ENCODE data around the gene RPL36AL. TPM values are rescaled to one million over a fixed set of nuclear protein-coding genes. Genes with fewer than 3 reads are reported as not detected.

RPL36AL gene
- total and polyA plus RNA-seq, 4 donors = 77.6 to 249 (median 145) TPM

- Histone ChIP-seq H3K36me3 (ENCODE audit: control insufficient read depth, insufficient read depth, low read length) (peaks cover 9% of the 10 kb centered on the region), H3K9me3 (ENCODE audit: control insufficient read depth, insufficient read depth, low read length) (no peaks in the 10 kb centered on the region), H3K27ac (ENCODE audit: low read depth, low read length) (no peak overlapping the region), H3K4me3 (ENCODE audit: low read depth, low read length) (no peak overlapping the region), H3K4me1 (ENCODE audit: control insufficient read depth, insufficient read depth, low read length) (peaks cover 22% of the 10 kb centered on the region), H3K27me3 (ENCODE audit: control insufficient read depth, insufficient read depth, low read length) (no peaks in the 10 kb centered on the region)
- no peak for DNase-seq (ENCODE audit: low read depth in 4 of 6, low spot score in 6 of 6)
- no CpG with 5 or more reads among the region's 3 CpGs for WGBS (ENCODE audit: insufficient coverage)
These were observed 17.2 kb upstream of the RPL36AL start for GRCh38 chr14:49637534-49638078.

DNA sequence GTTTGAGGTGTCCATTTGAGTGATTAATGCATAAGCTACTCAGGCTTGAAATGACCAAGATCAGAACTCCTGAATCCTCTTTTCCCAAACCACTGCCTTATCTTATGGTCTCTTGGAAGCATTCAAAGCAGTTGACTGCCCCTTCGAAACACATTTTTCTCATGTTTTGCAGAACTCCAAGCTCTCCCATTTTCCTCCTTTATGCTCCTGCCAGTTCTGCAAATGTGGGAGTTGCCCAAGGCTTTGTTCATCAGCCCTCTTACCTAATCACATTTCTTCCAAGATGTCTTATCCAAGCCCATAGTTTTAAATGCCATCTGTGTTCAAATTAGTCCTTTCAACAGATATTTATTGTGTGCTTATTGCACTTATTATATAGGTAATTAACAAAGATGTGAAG is 16.4 kb upstream of the RPL36AL start:
- Histone ChIP-seq H3K27me3 (ENCODE audit: control insufficient read depth, insufficient read depth, low read length) (no peaks in the 10 kb centered on the region), H3K27ac (ENCODE audit: low read depth, low read length) (no peak overlapping the region), H3K4me3 (ENCODE audit: low read depth, low read length) (no peak overlapping the region), H3K9me3 (ENCODE audit: control insufficient read depth, insufficient read depth, low read length) (no peaks in the 10 kb centered on the region), H3K36me3 (ENCODE audit: control insufficient read depth, insufficient read depth, low read length) (peaks cover 9% of the 10 kb centered on the region), H3K4me1 (ENCODE audit: control insufficient read depth, insufficient read depth, low read length) (peaks cover 26% of the 10 kb centered on the region)
- no peak for DNase-seq (ENCODE audit: low read depth in 4 of 6, low spot score in 6 of 6)
- WGBS (ENCODE audit: insufficient coverage) = 83% methylated on average over 1 of the region's 1 CpG

- peak within 1 kb of the TSS; percentile 89 for H3K4me3 ChIP-seq (ENCODE audit: low read depth, low read length)
- H3K36me3 ChIP-seq (ENCODE audit: control insufficient read depth, insufficient read depth, low read length) = peaks cover 9% of the 10 kb centered on the region
- H3K27me3 ChIP-seq (ENCODE audit: control insufficient read depth, insufficient read depth, low read length) = no peaks in the 10 kb centered on the region
- H3K4me1 ChIP-seq (ENCODE audit: control insufficient read depth, insufficient read depth, low read length) = peaks cover 29% of the 10 kb centered on the region
- WGBS (ENCODE audit: insufficient coverage) = under 1% methylated on average over 77 of the region's 80 CpGs
- H3K27ac ChIP-seq (ENCODE audit: low read depth, low read length) = peak within 1 kb of the TSS; percentile 97
- DNase-seq (ENCODE audit: low read depth in 4 of 6, low spot score in 6 of 6) = peak; percentile 36 to 89 (median 50)
- no peaks in the 10 kb centered on the region for H3K9me3 ChIP-seq (ENCODE audit: control insufficient read depth, insufficient read depth, low read length)
These were observed 14.3 kb upstream of the RPL36AL start, which contains the start of gene DNAAF2 for GRCh38 chr14:49634547-49635334. TSS of gene DNAAF2 (minus strand) at chr14:49635244. CDS start at chr14:49635149, 95 bp downstream.

- Histone ChIP-seq H3K27ac (ENCODE audit: low read depth, low read length) (peak overlapping the region; percentile 97), H3K27me3 (ENCODE audit: control insufficient read depth, insufficient read depth, low read length) (no peaks in the 10 kb centered on the region), H3K4me1 (ENCODE audit: control insufficient read depth, insufficient read depth, low read length) (peaks cover 33% of the 10 kb centered on the region), H3K4me3 (ENCODE audit: low read depth, low read length) (peak overlapping the region; percentile 89), H3K36me3 (ENCODE audit: control insufficient read depth, insufficient read depth, low read length) (peaks cover 10% of the 10 kb centered on the region), H3K9me3 (ENCODE audit: control insufficient read depth, insufficient read depth, low read length) (no peaks in the 10 kb centered on the region)
- under 1% methylated on average over 101 of the region's 101 CpGs for WGBS (ENCODE audit: insufficient coverage)
- DNase-seq (ENCODE audit: low read depth in 4 of 6, low spot score in 6 of 6) = peak; percentile 82 to 98 (median 92)
These were observed 13.5 kb upstream of the RPL36AL start for GRCh38 chr14:49633640-49634546.

DNA sequence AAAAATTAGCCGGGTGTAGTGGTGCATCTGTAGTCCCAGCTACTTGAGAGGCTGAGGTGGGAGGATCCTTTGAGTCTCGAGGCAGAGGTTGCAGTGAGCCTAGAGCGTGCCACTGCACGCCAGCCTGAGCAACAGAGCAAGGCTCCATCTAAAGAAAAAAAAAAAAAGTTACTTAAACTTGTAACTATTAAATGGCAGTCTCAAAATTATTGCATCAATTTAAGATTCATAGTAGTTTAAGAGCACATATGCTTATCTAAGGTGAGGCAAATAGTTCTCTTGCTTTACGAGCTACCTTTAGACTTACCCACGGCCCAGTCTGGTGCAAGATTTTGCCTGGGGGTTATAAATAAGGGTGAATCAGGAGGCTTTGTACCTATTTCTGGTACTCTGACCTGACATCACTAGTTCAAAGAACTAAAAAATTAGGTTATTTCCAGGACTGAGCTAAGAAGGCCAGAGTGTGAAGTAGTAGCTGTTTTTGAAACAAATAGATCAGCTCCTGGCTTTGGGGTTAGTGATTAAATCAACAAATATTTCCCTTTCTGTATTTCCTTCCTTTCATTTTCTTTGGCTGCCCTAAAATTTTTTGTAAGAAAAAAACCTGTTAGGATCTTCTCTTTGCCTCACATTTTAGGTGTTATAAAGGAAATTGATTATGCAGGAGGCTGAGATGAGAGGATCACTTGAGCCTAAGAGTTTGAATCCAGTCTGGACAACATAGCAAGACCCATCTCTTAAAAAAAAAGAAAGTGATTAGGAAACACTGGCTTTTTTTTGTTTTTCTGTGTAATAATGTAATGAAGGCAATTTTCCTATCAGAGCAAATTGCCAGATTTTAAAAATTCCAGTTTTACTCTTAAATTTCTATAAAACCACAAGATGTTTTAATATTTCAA is 3.8 kb upstream of the RPL36AL start:
- H3K27me3 ChIP-seq (ENCODE audit: control insufficient read depth, insufficient read depth, low read length) = no peaks in the 10 kb centered on the region
- H3K4me1 ChIP-seq (ENCODE audit: control insufficient read depth, insufficient read depth, low read length) = peaks cover 11% of the 10 kb centered on the region
- H3K36me3 ChIP-seq (ENCODE audit: control insufficient read depth, insufficient read depth, low read length) = peaks cover 16% of the 10 kb centered on the region
- H3K4me3 ChIP-seq (ENCODE audit: low read depth, low read length) = no peak overlapping the region
- no peaks in the 10 kb centered on the region for H3K9me3 ChIP-seq (ENCODE audit: control insufficient read depth, insufficient read depth, low read length)
- H3K27ac ChIP-seq (ENCODE audit: low read depth, low read length) = no peak overlapping the region
- DNase-seq (ENCODE audit: low read depth in 4 of 6, low spot score in 6 of 6) = no peak
- 80% methylated on average over 1 of the region's 6 CpGs for WGBS (ENCODE audit: insufficient coverage)

DNA sequence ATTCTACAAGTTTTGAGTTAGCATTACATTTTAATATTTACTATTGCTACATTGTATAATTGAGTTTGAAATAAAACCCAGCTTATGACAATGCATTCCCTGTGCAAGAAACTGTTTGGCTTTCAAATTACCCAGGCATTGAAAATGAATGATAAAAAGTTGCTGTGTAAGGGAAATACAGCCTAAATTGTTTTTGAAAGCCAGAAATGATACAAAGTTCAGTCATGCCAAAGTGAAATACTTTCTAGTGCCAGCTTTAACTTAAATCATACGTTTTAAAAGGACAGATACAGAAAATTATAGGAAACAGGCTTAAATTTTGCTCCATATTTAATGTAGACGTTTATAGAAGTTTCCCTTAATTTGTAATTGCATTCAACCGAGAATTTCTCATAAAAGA is 3.0 kb upstream of the RPL36AL start:
- Histone ChIP-seq H3K4me3 (ENCODE audit: low read depth, low read length) (no peak overlapping the region), H3K36me3 (ENCODE audit: control insufficient read depth, insufficient read depth, low read length) (peaks cover 14% of the 10 kb centered on the region), H3K27me3 (ENCODE audit: control insufficient read depth, insufficient read depth, low read length) (no peaks in the 10 kb centered on the region), H3K4me1 (ENCODE audit: control insufficient read depth, insufficient read depth, low read length) (peaks cover 11% of the 10 kb centered on the region), H3K27ac (ENCODE audit: low read depth, low read length) (no peak overlapping the region), H3K9me3 (ENCODE audit: control insufficient read depth, insufficient read depth, low read length) (no peaks in the 10 kb centered on the region)
- WGBS (ENCODE audit: insufficient coverage) = no CpG with 5 or more reads among the region's 3 CpGs
- DNase-seq (ENCODE audit: low read depth in 4 of 6, low spot score in 6 of 6) = no peak

DNA sequence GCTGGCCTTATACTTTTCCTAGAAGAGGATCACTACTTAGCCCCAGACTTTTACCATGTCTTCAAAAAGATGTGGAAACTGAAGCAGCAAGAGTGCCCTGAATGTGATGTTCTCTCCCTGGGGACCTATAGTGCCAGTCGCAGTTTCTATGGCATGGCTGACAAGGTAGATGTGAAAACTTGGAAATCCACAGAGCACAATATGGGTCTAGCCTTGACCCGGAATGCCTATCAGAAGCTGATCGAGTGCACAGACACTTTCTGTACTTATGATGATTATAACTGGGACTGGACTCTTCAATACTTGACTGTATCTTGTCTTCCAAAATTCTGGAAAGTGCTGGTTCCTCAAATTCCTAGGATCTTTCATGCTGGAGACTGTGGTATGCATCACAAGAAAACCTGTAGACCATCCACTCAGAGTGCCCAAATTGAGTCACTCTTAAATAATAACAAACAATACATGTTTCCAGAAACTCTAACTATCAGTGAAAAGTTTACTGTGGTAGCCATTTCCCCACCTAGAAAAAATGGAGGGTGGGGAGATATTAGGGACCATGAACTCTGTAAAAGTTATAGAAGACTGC is 1.7 kb upstream of the RPL36AL start:
- Histone ChIP-seq H3K27ac (ENCODE audit: low read depth, low read length) (no peak overlapping the region), H3K36me3 (ENCODE audit: control insufficient read depth, insufficient read depth, low read length) (peaks cover 21% of the 10 kb centered on the region), H3K4me3 (ENCODE audit: low read depth, low read length) (peak overlapping the region; percentile 99), H3K27me3 (ENCODE audit: control insufficient read depth, insufficient read depth, low read length) (no peaks in the 10 kb centered on the region), H3K9me3 (ENCODE audit: control insufficient read depth, insufficient read depth, low read length) (no peaks in the 10 kb centered on the region), H3K4me1 (ENCODE audit: control insufficient read depth, insufficient read depth, low read length) (peaks cover 11% of the 10 kb centered on the region)
- no CpG with 5 or more reads among the region's 3 CpGs for WGBS (ENCODE audit: insufficient coverage)
- no peak for DNase-seq (ENCODE audit: low read depth in 4 of 6, low spot score in 6 of 6)

DNA sequence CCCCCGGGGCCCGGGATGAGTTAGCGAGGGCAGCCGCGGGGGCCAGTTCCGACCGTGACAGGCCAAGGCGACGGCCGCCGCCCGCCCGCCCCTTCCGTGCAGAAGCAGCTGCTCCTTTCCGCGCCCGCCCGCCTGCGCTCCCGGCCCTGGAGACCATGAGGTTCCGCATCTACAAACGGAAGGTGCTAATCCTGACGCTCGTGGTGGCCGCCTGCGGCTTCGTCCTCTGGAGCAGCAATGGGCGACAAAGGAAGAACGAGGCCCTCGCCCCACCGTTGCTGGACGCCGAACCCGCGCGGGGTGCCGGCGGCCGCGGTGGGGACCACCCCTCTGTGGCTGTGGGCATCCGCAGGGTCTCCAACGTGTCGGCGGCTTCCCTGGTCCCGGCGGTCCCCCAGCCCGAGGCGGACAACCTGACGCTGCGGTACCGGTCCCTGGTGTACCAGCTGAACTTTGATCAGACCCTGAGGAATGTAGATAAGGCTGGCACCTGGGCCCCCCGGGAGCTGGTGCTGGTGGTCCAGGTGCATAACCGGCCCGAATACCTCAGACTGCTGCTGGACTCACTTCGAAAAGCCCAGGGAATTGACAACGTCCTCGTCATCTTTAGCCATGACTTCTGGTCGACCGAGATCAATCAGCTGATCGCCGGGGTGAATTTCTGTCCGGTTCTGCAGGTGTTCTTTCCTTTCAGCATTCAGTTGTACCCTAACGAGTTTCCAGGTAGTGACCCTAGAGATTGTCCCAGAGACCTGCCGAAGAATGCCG is 872 bp upstream of the RPL36AL start:
- peak in 3 of 6 donors; percentile 36 to 87 (median 86) for DNase-seq (ENCODE audit: low read depth in 4 of 6, low spot score in 6 of 6)
- H3K9me3 ChIP-seq (ENCODE audit: control insufficient read depth, insufficient read depth, low read length) = no peaks in the 10 kb centered on the region
- peak overlapping the region; percentile 97 for H3K27ac ChIP-seq (ENCODE audit: low read depth, low read length)
- no peaks in the 10 kb centered on the region for H3K27me3 ChIP-seq (ENCODE audit: control insufficient read depth, insufficient read depth, low read length)
- H3K36me3 ChIP-seq (ENCODE audit: control insufficient read depth, insufficient read depth, low read length) = peaks cover 20% of the 10 kb centered on the region
- H3K4me3 ChIP-seq (ENCODE audit: low read depth, low read length) = peak overlapping the region; percentile 99
- WGBS (ENCODE audit: insufficient coverage) = 2% methylated on average over 65 of the region's 65 CpGs
- peaks cover 11% of the 10 kb centered on the region for H3K4me1 ChIP-seq (ENCODE audit: control insufficient read depth, insufficient read depth, low read length)
